ENCODE results near the gene DCXR.
A peak's percentile ranks its signal among the peaks of the same experiment; 100 is the strongest.

Gene DCXR

GRCh38 chr17:82037092-82037888 is at the start of gene DCXR:
DCXR (minus strand) TSS chr17:82037697; CDS start chr17:82037682, 15 bp downstream.
- DNase-seq, result peak; percentile 97

GRCh38 chr17:82085931-82086764 is 48.7 kb upstream of the DCXR start:
- no peak for DNase-seq

- no peak for DNase-seq
Observed at GRCh38 chr17:82085031-82085861, 47.7 kb upstream of the DCXR start.

- no peak for DNase-seq
Observed at GRCh38 chr17:82084373-82085030, 47.0 kb upstream of the DCXR start.

- DNase-seq, result no peak
Observed at GRCh38 chr17:82083533-82084359, 46.2 kb upstream of the DCXR start.

GRCh38 chr17:82083009-82083408 is 45.5 kb upstream of the DCXR start:
- no peak for DNase-seq

- DNase-seq, result no peak
Observed at GRCh38 chr17:82082456-82082855, 45.0 kb upstream of the DCXR start.

- no peak for DNase-seq
Observed at GRCh38 chr17:82081966-82082365, 44.5 kb upstream of the DCXR start.

GRCh38 chr17:82081546-82081945 is 44.0 kb upstream of the DCXR start:
- no peak for DNase-seq

- no peak for DNase-seq
Observed at GRCh38 chr17:82080789-82081464, 43.4 kb upstream of the DCXR start.

- no peak for DNase-seq
Observed at GRCh38 chr17:82080048-82080788, 42.7 kb upstream of the DCXR start.

GRCh38 chr17:82079001-82079677 is 41.6 kb upstream of the DCXR start:
- no peak for DNase-seq

GRCh38 chr17:82078433-82078832 is 40.9 kb upstream of the DCXR start:
- no peak for DNase-seq

GRCh38 chr17:82077617-82078358 is 40.3 kb upstream of the DCXR start:
- DNase-seq, result no peak

GRCh38 chr17:82076785-82077591 is 39.5 kb upstream of the DCXR start:
- DNase-seq, result no peak

GRCh38 chr17:82076018-82076784 is 38.7 kb upstream of the DCXR start:
- no peak for DNase-seq

GRCh38 chr17:82073446-82073845 is 35.9 kb upstream of the DCXR start:
- DNase-seq, result no peak
